ENCODE data around the gene TCTN3. TPM values are rescaled to one million over a fixed set of nuclear protein-coding genes. Genes with fewer than 3 reads are reported as not detected.
"Not testable (repeated sequence)": the region's sequence is repeated elsewhere in the genome, so short reads cannot be mapped to it uniquely, and the experiment has no call there.

TCTN3 gene
- 46.9 and 57.8 TPM in 2 replicates for total RNA-seq (2014; rRNA removed; shearing (Covaris generic))

- DNase-seq (ENCODE audit: low spot score): peak; percentile 100
These were observed at the start of gene TCTN3 for GRCh38 chr10:95693668-95694534. Gene TCTN3, minus strand, starts transcription at chr10:95693927. Its CDS starts 28 bp downstream, at chr10:95693899.

- DNase-seq (ENCODE audit: low spot score): no peak
These were observed 49.3 kb upstream of the TCTN3 start for GRCh38 chr10:95742962-95743535.

- DNase-seq (ENCODE audit: low spot score): no peak
These were observed 48.8 kb upstream of the TCTN3 start for GRCh38 chr10:95742485-95742884.

GRCh38 chr10:95741807-95742467, 48.2 kb upstream of the TCTN3 start:
- DNase-seq (ENCODE audit: low spot score): no peak

GRCh38 chr10:95739056-95739455, 45.3 kb upstream of the TCTN3 start:
- DNase-seq (ENCODE audit: low spot score): no peak

GRCh38 chr10:95732907-95733306, 39.2 kb upstream of the TCTN3 start:
- DNase-seq (ENCODE audit: low spot score): not testable (repeated sequence)

- DNase-seq (ENCODE audit: low spot score): no peak
These were observed 36.5 kb upstream of the TCTN3 start for GRCh38 chr10:95730233-95730632.

GRCh38 chr10:95729323-95730055, 35.8 kb upstream of the TCTN3 start:
- no peak for DNase-seq (ENCODE audit: low spot score)

GRCh38 chr10:95728526-95728925, 34.8 kb upstream of the TCTN3 start:
- DNase-seq (ENCODE audit: low spot score): no peak

- not testable (repeated sequence) for DNase-seq (ENCODE audit: low spot score)
These were observed 28.8 kb upstream of the TCTN3 start for GRCh38 chr10:95722496-95722895.

- not testable (repeated sequence) for DNase-seq (ENCODE audit: low spot score)
These were observed 27.0 kb upstream of the TCTN3 start for GRCh38 chr10:95720745-95721144.

GRCh38 chr10:95716866-95717265, 23.1 kb upstream of the TCTN3 start:
- DNase-seq (ENCODE audit: low spot score): no peak

GRCh38 chr10:95716466-95716865, 22.7 kb upstream of the TCTN3 start:
- no peak for DNase-seq (ENCODE audit: low spot score)

GRCh38 chr10:95711492-95711891, 17.8 kb upstream of the TCTN3 start:
- no peak for DNase-seq (ENCODE audit: low spot score)

GRCh38 chr10:95706990-95707389, 13.3 kb upstream of the TCTN3 start:
- no peak for DNase-seq (ENCODE audit: low spot score)

- no peak for DNase-seq (ENCODE audit: low spot score)
These were observed 12.8 kb upstream of the TCTN3 start for GRCh38 chr10:95706573-95706972.

- no peak for DNase-seq (ENCODE audit: low spot score)
These were observed 4.7 kb upstream of the TCTN3 start for GRCh38 chr10:95698415-95698814.

GRCh38 chr10:95697429-95697828, 3.7 kb upstream of the TCTN3 start:
- DNase-seq (ENCODE audit: low spot score): no peak

GRCh38 chr10:95694665-95695064, 938 bp upstream of the TCTN3 start:
- DNase-seq (ENCODE audit: low spot score): no peak

GRCh38 chr10:95693071-95693667, 558 bp downstream of the TCTN3 start:
- DNase-seq (ENCODE audit: low spot score): no peak

GRCh38 chr10:95691281-95691680, 2.4 kb downstream of the TCTN3 start:
- no peak for DNase-seq (ENCODE audit: low spot score)

- DNase-seq (ENCODE audit: low spot score): no peak
These were observed 5.1 kb downstream of the TCTN3 start for GRCh38 chr10:95688648-95689047.
